Central memory CD4-positive, alpha-beta T cell (primary cell): ENCODE measurements around the gene TAB3.

Experiments
- DNase-seq: peaks from one replicate; pipeline ENCODE4 v3.0.0; 2022
- total RNA-seq, 3 experiments: gene quantifications; one replicate each; lab custom pipeline; 2026; lab: John Stamatoyannopoulos, UW

Gene TAB3, protein sequence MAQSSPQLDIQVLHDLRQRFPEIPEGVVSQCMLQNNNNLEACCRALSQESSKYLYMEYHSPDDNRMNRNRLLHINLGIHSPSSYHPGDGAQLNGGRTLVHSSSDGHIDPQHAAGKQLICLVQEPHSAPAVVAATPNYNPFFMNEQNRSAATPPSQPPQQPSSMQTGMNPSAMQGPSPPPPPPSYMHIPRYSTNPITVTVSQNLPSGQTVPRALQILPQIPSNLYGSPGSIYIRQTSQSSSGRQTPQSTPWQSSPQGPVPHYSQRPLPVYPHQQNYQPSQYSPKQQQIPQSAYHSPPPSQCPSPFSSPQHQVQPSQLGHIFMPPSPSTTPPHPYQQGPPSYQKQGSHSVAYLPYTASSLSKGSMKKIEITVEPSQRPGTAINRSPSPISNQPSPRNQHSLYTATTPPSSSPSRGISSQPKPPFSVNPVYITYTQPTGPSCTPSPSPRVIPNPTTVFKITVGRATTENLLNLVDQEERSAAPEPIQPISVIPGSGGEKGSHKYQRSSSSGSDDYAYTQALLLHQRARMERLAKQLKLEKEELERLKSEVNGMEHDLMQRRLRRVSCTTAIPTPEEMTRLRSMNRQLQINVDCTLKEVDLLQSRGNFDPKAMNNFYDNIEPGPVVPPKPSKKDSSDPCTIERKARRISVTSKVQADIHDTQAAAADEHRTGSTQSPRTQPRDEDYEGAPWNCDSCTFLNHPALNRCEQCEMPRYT
- 40.1 to 53.9 (median 43.2) reads per million in 3 experiments for total RNA-seq

- peak; percentile 95 for DNase-seq
These were observed at the start of gene TAB3 for GRCh38 chrX:30889147-30890140. TSS of gene TAB3 (minus strand) at chrX:30889254. CDS start at chrX:30859588, 29,666 bp downstream.

GRCh38 chrX:30938295-30938694 lies 49.2 kb upstream of the TAB3 start:
- DNase-seq = no peak

GRCh38 chrX:30935985-30936384 lies 46.9 kb upstream of the TAB3 start:
- no peak for DNase-seq

DNA sequence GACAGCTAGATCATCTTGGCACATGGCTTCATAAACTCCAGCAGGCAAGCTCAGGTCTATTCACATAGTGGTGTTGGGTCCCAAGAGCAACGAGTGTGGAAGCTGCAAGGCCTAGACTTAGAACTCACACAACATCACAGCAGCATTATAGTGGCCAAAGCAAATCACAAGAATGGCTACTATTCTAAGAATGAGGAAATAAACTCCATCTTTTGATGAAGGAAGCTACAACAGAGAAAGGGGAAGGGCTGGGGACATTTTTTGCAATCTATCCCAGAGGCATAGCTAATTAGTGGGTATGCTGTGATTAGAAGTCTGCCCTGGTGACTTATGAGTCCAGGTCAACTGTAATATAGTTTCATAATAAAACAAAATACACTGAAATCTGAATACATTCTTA lies 42.9 kb upstream of the TAB3 start:
- no peak for DNase-seq

GRCh38 chrX:30930679-30931078 lies 41.6 kb upstream of the TAB3 start:
- DNase-seq = no peak

GRCh38 chrX:30930143-30930542 lies 41.1 kb upstream of the TAB3 start:
- no peak for DNase-seq

DNA sequence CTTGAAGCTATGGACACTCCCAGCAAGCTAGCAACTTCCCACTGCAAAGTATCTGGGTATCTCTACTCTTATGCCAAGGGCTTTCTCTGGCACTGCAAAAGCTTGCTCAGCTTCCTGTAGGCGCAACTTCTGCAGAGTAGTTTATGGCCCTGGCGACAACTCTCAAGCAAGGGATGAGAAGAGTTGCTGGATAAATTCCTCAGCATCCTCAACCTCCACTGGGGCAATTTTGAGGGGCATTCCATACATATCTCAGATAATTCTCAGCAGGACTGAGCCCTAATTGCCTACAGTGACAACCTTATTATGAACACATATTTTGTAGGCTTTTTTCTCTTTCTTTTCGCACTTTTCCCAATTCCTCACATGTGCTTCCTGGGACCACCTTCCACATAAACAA lies 31.2 kb upstream of the TAB3 start:
- DNase-seq = no peak

DNA sequence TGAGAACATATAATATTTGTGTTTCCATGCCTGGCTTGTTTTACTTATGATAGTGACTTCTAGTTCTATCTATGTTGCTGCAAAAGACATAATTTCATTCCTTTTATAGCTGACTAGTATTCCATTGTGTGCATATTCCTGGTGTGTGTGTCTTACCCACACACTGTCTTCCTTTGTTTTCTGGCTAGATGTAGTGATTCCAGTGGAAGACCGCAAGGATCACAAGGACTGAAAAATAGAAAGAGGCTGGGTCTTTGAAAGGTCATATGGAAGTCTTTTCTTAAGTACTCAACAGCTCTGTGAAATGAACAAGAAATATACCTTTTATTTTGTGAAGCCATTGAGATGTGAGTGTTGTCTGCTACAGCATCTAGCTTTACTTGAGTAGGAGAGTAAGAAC lies 29.4 kb upstream of the TAB3 start:
- DNase-seq = no peak

DNA sequence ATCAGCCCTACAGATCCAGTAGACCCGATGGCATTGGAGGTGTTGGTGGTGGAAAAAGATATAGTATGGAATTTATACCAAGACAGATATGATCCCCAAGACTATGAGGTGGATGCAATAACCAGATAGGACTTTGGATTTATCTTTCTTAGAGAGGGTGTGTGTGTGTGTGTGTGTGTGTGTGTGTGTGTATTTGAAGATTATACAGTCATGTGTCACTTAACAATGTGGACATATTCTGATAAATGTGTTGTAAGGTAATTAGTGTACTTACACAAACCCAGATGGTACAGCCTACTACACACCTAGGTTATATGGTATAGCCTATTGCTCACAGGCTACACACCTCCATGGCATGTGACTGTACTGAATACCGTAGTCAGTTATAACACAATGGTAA lies 24.4 kb upstream of the TAB3 start:
- no peak for DNase-seq

DNA sequence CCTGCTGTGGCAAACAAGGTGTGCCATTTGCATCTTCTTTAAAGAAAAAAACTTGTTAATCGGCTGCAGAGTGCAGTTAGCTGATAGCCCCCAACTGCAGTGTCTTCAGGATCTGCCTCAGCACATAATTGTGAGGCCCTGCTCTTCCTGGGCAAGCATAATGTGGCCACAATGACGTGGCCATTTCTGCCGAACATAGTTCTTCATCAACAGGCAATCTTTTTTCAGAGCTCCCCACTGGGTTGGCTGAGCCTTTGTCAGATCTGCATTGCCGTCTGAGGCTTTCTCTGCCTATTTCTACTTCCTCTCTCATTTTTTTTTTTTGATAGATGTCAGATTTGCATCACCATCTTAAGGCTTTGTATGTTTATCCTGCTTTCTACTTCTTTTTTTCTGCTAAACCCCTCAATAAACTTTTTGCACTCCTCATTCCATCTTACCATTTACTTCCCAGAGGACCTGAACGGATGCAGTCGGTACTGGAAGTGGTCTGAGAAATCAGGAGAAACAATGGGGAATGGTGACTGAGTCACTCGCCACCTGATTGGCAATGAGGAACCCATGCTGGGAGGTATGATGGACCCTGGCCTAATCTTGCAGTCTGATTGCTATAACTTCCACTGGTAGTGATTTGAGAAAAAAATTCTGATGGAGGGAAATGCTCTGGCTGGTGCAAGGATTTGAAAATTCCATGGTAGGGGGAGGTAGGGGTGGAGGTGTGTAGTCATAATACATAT lies 21.2 kb upstream of the TAB3 start:
- no peak for DNase-seq

- no peak for DNase-seq
These were observed 17.7 kb upstream of the TAB3 start for GRCh38 chrX:30906726-30907125.

GRCh38 chrX:30905321-30905720 lies 16.3 kb upstream of the TAB3 start:
- DNase-seq = no peak

DNA sequence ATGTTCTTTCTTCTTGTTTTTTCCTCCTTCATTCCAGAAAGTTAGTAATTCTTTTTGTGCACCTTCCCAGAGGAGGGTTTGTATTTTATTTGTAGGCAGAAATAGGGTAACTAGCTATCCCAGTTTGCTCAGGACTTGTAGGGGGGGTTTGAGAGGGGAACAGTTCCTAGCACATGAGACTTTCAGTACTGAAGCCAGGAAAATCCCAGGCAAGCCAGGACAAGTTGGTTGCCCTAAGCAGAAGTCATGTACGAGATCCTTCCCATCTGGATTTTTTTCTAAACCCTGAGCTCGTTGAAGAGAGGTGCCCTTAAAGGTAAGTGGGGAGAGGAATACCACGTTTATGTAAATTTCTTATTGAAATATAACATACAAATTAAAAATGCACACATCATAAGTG lies 15.6 kb upstream of the TAB3 start:
- no peak for DNase-seq

DNA sequence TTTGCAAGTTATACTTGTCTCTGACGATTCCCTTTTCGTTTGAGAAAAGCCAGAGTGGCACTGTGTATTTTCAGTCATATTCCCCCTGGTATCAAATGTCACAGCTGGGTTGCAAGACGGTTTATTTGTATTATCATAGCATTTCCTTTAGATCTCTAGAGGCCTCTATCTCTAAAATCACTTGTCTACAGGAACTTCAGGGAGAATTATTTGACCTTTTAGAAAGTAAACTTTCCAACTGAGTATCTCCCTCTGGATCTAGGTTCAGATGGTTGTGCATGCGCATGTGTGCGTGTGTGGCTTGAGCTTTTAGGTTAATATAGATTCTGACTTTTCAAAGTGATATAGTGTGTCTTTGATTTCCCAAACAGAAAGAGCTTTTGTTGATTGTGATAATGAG lies 15.1 kb upstream of the TAB3 start:
- no peak for DNase-seq

- DNase-seq = no peak
These were observed 11.2 kb upstream of the TAB3 start for GRCh38 chrX:30900227-30900626.

GRCh38 chrX:30898886-30899285 lies 9.8 kb upstream of the TAB3 start:
- DNase-seq = no peak

DNA sequence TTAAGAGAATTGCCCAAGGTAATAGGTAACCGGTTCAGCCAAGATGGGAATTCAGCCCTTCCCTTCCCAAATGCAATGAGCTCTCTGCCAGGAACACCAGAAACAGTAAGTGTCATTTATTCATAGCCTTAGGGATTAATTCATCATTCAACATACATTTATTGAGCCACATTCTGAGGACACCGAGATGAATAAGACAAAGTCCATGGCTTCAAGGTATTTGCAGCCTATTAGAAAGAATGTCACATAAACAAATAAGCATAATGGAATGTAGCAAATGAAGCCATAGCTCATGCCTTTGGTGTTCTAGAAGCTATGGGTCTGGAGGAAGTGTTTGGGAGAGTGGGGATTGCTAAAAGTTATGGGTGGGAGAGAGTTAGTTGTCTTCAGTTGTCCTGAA lies 6.3 kb upstream of the TAB3 start:
- no peak for DNase-seq

DNA sequence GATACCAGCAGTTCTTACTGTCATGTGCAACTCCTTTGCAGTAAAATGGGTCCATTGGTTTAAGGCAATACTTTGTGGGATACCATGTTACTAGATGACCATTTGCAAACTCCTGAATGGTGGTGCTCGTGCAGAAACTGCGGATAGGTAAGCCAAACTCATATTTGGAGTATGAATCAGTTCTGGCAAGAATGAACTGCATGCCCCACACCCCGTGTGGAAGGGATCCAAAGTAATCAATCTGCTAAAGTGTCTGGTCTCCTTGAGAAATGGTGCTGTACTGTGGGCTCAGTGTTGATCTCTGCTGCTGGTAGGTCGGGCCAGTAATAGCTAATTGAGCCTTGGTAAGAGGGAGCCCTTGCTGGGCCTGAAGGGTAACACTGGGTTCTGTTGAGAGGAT lies 4.2 kb upstream of the TAB3 start:
- no peak for DNase-seq

GRCh38 chrX:30892591-30892990 lies 3.5 kb upstream of the TAB3 start:
- DNase-seq = no peak

DNA sequence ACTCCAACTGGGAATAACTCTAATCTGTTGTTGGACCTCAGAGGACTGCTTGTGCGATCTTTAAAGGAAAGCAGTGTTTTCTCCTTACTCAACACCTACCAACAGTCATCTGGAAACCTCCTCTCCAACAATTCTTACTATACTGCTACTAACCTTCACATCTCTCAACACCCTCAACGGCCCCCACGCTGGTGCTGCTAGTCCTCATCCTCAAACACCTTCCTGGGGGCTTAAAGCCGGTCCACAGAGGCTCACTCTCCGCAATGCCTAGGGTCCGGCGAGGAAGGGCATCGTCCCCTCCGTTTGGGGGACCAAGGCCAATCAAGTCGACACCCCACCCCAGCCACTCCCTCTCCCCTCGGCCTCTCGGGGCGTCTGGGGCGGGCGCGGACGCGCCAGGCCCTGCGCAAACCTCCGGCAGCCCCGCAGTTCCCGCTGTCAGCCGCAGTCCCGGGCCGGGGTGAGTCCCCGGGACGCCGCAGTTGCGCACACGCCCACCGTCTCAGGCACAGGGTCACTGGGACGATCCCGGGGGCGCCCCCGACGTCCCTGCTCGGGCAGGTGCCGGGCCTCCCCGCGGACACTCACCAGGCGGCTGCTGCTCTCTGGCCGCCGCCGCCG lies 418 bp downstream of the TAB3 start:
- DNase-seq = peak; percentile 3

DNA sequence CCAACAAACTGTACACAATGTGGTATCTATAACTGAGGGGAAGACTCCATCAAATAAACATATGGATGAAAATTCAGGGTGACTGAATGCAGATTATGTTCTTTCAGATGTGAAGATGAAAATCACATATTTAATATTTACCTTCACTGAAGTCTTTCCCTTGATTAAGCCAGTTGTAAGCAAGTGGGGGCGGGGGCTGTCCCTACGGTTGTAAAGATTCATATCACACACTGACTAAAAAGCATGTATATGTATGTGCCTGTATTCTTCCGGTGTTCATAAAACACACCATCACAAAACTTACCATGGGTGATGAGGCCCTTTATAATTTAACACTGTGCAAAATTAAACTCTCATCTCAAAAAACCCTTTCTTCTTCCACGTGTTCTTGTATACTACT lies 1.3 kb downstream of the TAB3 start:
- DNase-seq = no peak

- DNase-seq = no peak
These were observed 1.8 kb downstream of the TAB3 start for GRCh38 chrX:30887288-30887687.
